ENCODE data around the gene SCN1B. TPM values are rescaled to one million over a fixed set of nuclear protein-coding genes. Genes with fewer than 3 reads are reported as not detected.

SCN1B gene
- total and polyA plus RNA-seq, 2 of the 13 experiments (the other 11 are each of a cell fraction or from before 2014, with no cell fraction given) = 2.7 to 20.1 TPM

GRCh38 chr19:35041548-35042055 is 11.3 kb downstream of the SCN1B start, which contains the start of gene HPN (continued):
- TF ChIP-seq, protein P1, sequence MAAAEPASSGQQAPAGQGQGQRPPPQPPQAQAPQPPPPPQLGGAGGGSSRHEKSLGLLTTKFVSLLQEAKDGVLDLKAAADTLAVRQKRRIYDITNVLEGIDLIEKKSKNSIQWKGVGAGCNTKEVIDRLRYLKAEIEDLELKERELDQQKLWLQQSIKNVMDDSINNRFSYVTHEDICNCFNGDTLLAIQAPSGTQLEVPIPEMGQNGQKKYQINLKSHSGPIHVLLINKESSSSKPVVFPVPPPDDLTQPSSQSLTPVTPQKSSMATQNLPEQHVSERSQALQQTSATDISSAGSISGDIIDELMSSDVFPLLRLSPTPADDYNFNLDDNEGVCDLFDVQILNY (CRISPR knock-in tag; conservative IDR thresholded peaks at IDR 0.05) = no peak
- TF ChIP-seq, protein P2, sequence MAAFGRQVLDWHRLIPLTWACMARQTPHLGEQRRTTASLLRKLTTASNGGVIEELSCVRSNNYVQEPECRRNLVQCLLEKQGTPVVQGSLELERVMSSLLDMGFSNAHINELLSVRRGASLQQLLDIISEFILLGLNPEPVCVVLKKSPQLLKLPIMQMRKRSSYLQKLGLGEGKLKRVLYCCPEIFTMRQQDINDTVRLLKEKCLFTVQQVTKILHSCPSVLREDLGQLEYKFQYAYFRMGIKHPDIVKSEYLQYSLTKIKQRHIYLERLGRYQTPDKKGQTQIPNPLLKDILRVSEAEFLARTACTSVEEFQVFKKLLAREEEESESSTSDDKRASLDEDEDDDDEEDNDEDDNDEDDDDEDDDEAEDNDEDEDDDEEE (CRISPR knock-in tag; IDR thresholded peaks at IDR 0.05) = no peak
- no peak for TF ChIP-seq MXD1 (CRISPR knock-in tag; IDR thresholded peaks at IDR 0.05)
- TF ChIP-seq ZSCAN25 (CRISPR knock-in tag; IDR thresholded peaks at IDR 0.05) = no peak
- TF ChIP-seq, protein P3, sequence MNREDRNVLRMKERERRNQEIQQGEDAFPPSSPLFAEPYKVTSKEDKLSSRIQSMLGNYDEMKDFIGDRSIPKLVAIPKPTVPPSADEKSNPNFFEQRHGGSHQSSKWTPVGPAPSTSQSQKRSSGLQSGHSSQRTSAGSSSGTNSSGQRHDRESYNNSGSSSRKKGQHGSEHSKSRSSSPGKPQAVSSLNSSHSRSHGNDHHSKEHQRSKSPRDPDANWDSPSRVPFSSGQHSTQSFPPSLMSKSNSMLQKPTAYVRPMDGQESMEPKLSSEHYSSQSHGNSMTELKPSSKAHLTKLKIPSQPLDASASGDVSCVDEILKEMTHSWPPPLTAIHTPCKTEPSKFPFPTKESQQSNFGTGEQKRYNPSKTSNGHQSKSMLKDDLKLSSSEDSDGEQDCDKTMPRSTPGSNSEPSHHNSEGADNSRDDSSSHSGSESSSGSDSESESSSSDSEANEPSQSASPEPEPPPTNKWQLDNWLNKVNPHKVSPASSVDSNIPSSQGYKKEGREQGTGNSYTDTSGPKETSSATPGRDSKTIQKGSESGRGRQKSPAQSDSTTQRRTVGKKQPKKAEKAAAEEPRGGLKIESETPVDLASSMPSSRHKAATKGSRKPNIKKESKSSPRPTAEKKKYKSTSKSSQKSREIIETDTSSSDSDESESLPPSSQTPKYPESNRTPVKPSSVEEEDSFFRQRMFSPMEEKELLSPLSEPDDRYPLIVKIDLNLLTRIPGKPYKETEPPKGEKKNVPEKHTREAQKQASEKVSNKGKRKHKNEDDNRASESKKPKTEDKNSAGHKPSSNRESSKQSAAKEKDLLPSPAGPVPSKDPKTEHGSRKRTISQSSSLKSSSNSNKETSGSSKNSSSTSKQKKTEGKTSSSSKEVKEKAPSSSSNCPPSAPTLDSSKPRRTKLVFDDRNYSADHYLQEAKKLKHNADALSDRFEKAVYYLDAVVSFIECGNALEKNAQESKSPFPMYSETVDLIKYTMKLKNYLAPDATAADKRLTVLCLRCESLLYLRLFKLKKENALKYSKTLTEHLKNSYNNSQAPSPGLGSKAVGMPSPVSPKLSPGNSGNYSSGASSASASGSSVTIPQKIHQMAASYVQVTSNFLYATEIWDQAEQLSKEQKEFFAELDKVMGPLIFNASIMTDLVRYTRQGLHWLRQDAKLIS (CRISPR knock-in tag; IDR thresholded peaks at IDR 0.05) = no peak
- TF ChIP-seq HOXD1 (CRISPR knock-in tag; IDR thresholded peaks at IDR 0.05) = peak; percentile 38; the same call in 1 of the 2 replicates
- no peak for TF ChIP-seq NPAS2 (CRISPR knock-in tag; IDR thresholded peaks at IDR 0.05; ENCODE audit: borderline replicate concordance)
- TF ChIP-seq BATF2 (CRISPR knock-in tag; IDR thresholded peaks at IDR 0.05) = no peak; the same call in 1 of the 2 replicates
- no peak for TF ChIP-seq ZFP36L1 (CRISPR knock-in tag; IDR thresholded peaks at IDR 0.05)
- TF ChIP-seq ZBTB3 (CRISPR knock-in tag; IDR thresholded peaks at IDR 0.05; ENCODE audit: borderline replicate concordance, low read depth) = no peak
- no peak for TF ChIP-seq ZNF460 (CRISPR knock-in tag; IDR thresholded peaks at IDR 0.05; ENCODE audit: borderline replicate concordance)
- TF ChIP-seq HIVEP1 (CRISPR knock-in tag; IDR thresholded peaks at IDR 0.05) = no peak; the same call in 1 of the 2 replicates
- TF ChIP-seq TSC22D2 (CRISPR knock-in tag; IDR thresholded peaks at IDR 0.05; ENCODE audit: borderline replicate concordance) = no peak
- TF ChIP-seq ZNF484 (CRISPR knock-in tag; IDR thresholded peaks at IDR 0.05; ENCODE audit: borderline replicate concordance, low read depth) = no peak
- no peak for TF ChIP-seq SCMH1 (CRISPR knock-in tag; IDR thresholded peaks at IDR 0.05; ENCODE audit: borderline replicate concordance)
- TF ChIP-seq ZNF543 (CRISPR knock-in tag; IDR thresholded peaks at IDR 0.05) = 0 out of 2 replicates have a peak, but pooled peaks have one; percentile 17
- TF ChIP-seq ARID2 (CRISPR knock-in tag; IDR thresholded peaks at IDR 0.05; ENCODE audit: borderline replicate concordance) = no peak
- TF ChIP-seq NFKBIZ (CRISPR knock-in tag; IDR thresholded peaks at IDR 0.05) = no peak
- no peak for TF ChIP-seq SMARCC2 (IDR thresholded peaks at IDR 0.05)
- no peak for TF ChIP-seq GMEB2 (CRISPR knock-in tag; IDR thresholded peaks at IDR 0.05; ENCODE audit: low read depth)
- TF ChIP-seq ZNF264 (CRISPR knock-in tag; IDR thresholded peaks at IDR 0.05) = no peak
- TF ChIP-seq STAT5B (CRISPR knock-in tag; IDR thresholded peaks at IDR 0.05) = no peak
